SK-N-SH (cell line): ENCODE measurements around the gene FXR1. TPM values are rescaled to one million over a fixed set of nuclear protein-coding genes. Genes with fewer than 3 reads are reported as not detected.

ENCODE experiments used
- CTCF ChIA-PET: fragments of 300-600, 350-600 bp; formaldehyde crosslinking; extraction: SDS; loops from one replicate; lab custom pipeline; 2021; lab: Yijun Ruan, JAX
- POLR2A ChIA-PET: fragments of 350-600 bp; sonication (Branson Sonifier 250); formaldehyde crosslinking; extraction: SDS; loops from one replicate; lab custom pipeline; 2020; ENCODE audit warnings: antibody characterized with exemption, inconsistent platforms; lab: Yijun Ruan, JAX
- DNase-seq: peaks from one replicate; pipeline ENCODE4 v3.0.0; 2012
- H2AFZ ChIP-seq: fragments of 200-600 bp; sonication (generic); 2 replicates; pipeline ENCODE4 v1.8.1; 2016; ENCODE audit warnings: antibody characterized with exemption, mild to moderate bottlenecking, low read depth
- H3F3A ChIP-seq: fragments of 200-600 bp; sonication (generic); replicated peaks from 2 replicates; pipeline ENCODE3; 2016; ENCODE audit warnings: antibody characterized with exemption, mild to moderate bottlenecking; ENCODE audit not compliant: insufficient read depth
- H3K27ac ChIP-seq, 2 experiments: fragments of 200-500 bp in 1 of 2; fragments of 200-600 bp in 1 of 2; sonication (Bioruptor generic) in 1 of 2; sonication (generic), shearing (Covaris generic) in 1 of 2; 2 replicates each; pipeline versions ENCODE4 v1.5.1 to v1.6.1; 2014 to 2016; ENCODE audit warnings: low read depth in 2 of 2, inconsistent platforms in 1 of 2, low read length in 1 of 2, mild to moderate bottlenecking in 1 of 2, mixed read lengths in 1 of 2
- H3K27me3 ChIP-seq: fragments of 200-600 bp; sonication (generic), shearing (Covaris generic); 2 replicates; pipeline ENCODE4 v1.6.1; 2016; ENCODE audit warnings: mixed run types; ENCODE audit not compliant: insufficient read depth
- H3K36me3 ChIP-seq, 2 experiments: fragments of 200-500 bp in 1 of 2; fragments of 200-600 bp in 1 of 2; sonication (Bioruptor generic) in 1 of 2; sonication (generic) in 1 of 2; replicated peaks in 1 of 2; 2 replicates each; pipeline versions ENCODE3 to v1.5.1; 2014 to 2016; ENCODE audit warnings: low read length in 1 of 2, mild to moderate bottlenecking in 1 of 2; ENCODE audit not compliant: insufficient read depth in 2 of 2, control insufficient read depth in 1 of 2
- H3K4me1 ChIP-seq, 2 experiments: fragments of 200-500 bp in 1 of 2; fragments of 200-600 bp in 1 of 2; sonication (Bioruptor generic) in 1 of 2; sonication (generic), shearing (Covaris generic) in 1 of 2; 2 replicates each; pipeline versions ENCODE4 v1.5.1 to v1.6.1; 2014 to 2016; ENCODE audit warnings: low read depth in 1 of 2, low read length in 1 of 2, mixed run types in 1 of 2; ENCODE audit not compliant: insufficient read depth in 2 of 2, control insufficient read depth in 1 of 2
- H3K4me2 ChIP-seq: fragments of 200-600 bp; sonication (generic), shearing (Covaris generic); 2 replicates; pipeline ENCODE4 v1.6.1; 2017; ENCODE audit warnings: mixed run types
- H3K4me3 ChIP-seq, 2 experiments: fragments of 200-500 bp in 1 of 2; fragments of 200-600 bp in 1 of 2; sonication (Bioruptor generic) in 1 of 2; sonication (generic), shearing (Covaris generic) in 1 of 2; 2 replicates each; pipeline versions ENCODE4 v1.5.1 to v1.8.1; 2014 to 2016; ENCODE audit warnings: low read depth in 2 of 2, inconsistent platforms in 1 of 2, low read length in 1 of 2, mild to moderate bottlenecking in 1 of 2, mixed read lengths in 1 of 2, moderate library complexity in 1 of 2
- H3K79me2 ChIP-seq: fragments of 200-600 bp; sonication (generic); 2 replicates; pipeline ENCODE4 v1.8.1; 2017; ENCODE audit warnings: mild to moderate bottlenecking; ENCODE audit not compliant: insufficient read depth
- H3K9ac ChIP-seq: fragments of 200-600 bp; sonication (generic); 2 replicates; pipeline ENCODE4 v1.6.1; 2017; ENCODE audit warnings: mixed run types
- H3K9me2 ChIP-seq: fragments of 200-600 bp; sonication (generic); 2 replicates; pipeline ENCODE4 v1.6.1; 2017; ENCODE audit warnings: mixed run types
- H3K9me3 ChIP-seq: fragments of 200-600 bp; sonication (generic); 2 replicates; pipeline ENCODE4 v1.6.1; 2017; ENCODE audit warnings: mixed run types, mild to moderate bottlenecking, moderate library complexity
- H4K20me1 ChIP-seq: fragments of 200-600 bp; sonication (generic); 2 replicates; pipeline ENCODE4 v1.6.1; 2017; ENCODE audit warnings: mild to moderate bottlenecking, mixed run types; ENCODE audit not compliant: insufficient read depth
- EZH2phosphoT487 ChIP-seq: fragments of 200-600 bp; sonication (generic); IDR thresholded peaks from 2 replicates; pipeline ENCODE4 v1.6.1; 2017; ENCODE audit warnings: low read depth, mixed run types, mild to moderate bottlenecking, antibody characterized with exemption, moderate library complexity, borderline replicate concordance
- FOXJ3 ChIP-seq: sonication (generic); formaldehyde crosslinking; IDR thresholded peaks from 2 replicates; pipeline ENCODE4 v1.5.1; 2020; ENCODE audit warnings: mild to moderate bottlenecking, missing genetic modification reagents
- GABPA ChIP-seq: IDR thresholded peaks from 2 replicates; pipeline ENCODE4 v1.4.0; 2012; ENCODE audit warnings: low read depth, mild to moderate bottlenecking
- MEF2A ChIP-seq: IDR thresholded peaks from 2 replicates; pipeline ENCODE4 v1.4.0; 2012; ENCODE audit warnings: low read depth, borderline replicate concordance
- POLR2AphosphoS5 ChIP-seq: IDR thresholded peaks from 2 replicates; pipeline ENCODE4 v1.6.1; 2012; ENCODE audit warnings: low read depth, low read length
- SMC3 ChIP-seq: IDR thresholded peaks from 2 replicates; pipeline ENCODE4 v1.6.1; 2012; ENCODE audit warnings: low read depth, low read length, improper control_type of control experiment
- WGBS: methylation state at CpG from one replicate; pipeline ENCODE4 v1.1.6; 2017; ENCODE audit warnings: low lambda C conversion rate; 5-methylcytosine and 5-hydroxymethylcytosine counted together
- polyA plus RNA-seq, 3 experiments: library from polyadenylated mRNA; depleted of rRNA; stranded (reverse); fragments of >200 nt; gene quantifications; 2 replicates each; pipeline ENCODE4 v1.2.3, GENCODE V29; 2012
- TF ChIP-seq, protein P1 (sequence below): IDR thresholded peaks from 2 replicates; pipeline ENCODE4 v1.4.0; 2012; ENCODE audit warnings: low read depth
- TF ChIP-seq, protein P2 (sequence below): IDR thresholded peaks from 2 replicates; pipeline ENCODE4 v1.6.1; 2012; ENCODE audit warnings: mild to moderate bottlenecking, low read depth, low read length, moderate library complexity
- TF ChIP-seq, protein P3 (sequence below): fragments of 150-350 bp; IDR thresholded peaks from 2 replicates; pipeline ENCODE4 v1.6.1; 2017; ENCODE audit warnings: antibody characterized with exemption, low read length, low read depth, borderline replicate concordance
- TF ChIP-seq, protein P4 (sequence below): IDR thresholded peaks from 2 replicates; pipeline ENCODE4; 2012

The FXR1 gene
- polyA plus RNA-seq, 1 of the 3 experiments (the other 2 are of a cell fraction) = 114 TPM

DNA sequence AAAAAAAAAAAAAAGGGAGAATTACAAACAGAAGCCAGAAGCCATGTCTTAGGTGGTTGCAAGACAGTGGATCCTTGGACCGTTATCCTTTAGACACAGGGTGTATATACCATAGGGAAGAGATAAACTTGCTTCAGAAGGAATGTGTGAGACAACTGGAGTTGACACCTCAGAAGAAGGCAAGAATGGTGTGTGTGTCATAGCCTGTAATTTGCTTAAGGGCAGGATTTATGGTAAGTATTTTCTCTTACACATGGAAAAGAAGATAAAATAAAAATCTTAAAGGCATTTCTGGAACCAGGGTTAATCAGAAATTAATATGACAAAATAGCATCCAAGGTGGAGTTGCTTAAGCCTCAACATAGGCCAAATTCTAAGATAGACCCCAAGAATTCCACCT lies 96.3 kb downstream of the FXR1 start:
- H3K4me3 ChIP-seq = no peak overlapping the region
- no peak overlapping the region for H3K9ac ChIP-seq
- TF ChIP-seq EZH2phosphoT487 (no peak), MEF2A (no peak), POLR2AphosphoS5 (no peak), SMC3 (no peak), GABPA (no peak)
- TF ChIP-seq, protein P1, sequence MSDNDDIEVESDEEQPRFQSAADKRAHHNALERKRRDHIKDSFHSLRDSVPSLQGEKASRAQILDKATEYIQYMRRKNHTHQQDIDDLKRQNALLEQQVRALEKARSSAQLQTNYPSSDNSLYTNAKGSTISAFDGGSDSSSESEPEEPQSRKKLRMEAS = no peak
- TF ChIP-seq, protein P2, sequence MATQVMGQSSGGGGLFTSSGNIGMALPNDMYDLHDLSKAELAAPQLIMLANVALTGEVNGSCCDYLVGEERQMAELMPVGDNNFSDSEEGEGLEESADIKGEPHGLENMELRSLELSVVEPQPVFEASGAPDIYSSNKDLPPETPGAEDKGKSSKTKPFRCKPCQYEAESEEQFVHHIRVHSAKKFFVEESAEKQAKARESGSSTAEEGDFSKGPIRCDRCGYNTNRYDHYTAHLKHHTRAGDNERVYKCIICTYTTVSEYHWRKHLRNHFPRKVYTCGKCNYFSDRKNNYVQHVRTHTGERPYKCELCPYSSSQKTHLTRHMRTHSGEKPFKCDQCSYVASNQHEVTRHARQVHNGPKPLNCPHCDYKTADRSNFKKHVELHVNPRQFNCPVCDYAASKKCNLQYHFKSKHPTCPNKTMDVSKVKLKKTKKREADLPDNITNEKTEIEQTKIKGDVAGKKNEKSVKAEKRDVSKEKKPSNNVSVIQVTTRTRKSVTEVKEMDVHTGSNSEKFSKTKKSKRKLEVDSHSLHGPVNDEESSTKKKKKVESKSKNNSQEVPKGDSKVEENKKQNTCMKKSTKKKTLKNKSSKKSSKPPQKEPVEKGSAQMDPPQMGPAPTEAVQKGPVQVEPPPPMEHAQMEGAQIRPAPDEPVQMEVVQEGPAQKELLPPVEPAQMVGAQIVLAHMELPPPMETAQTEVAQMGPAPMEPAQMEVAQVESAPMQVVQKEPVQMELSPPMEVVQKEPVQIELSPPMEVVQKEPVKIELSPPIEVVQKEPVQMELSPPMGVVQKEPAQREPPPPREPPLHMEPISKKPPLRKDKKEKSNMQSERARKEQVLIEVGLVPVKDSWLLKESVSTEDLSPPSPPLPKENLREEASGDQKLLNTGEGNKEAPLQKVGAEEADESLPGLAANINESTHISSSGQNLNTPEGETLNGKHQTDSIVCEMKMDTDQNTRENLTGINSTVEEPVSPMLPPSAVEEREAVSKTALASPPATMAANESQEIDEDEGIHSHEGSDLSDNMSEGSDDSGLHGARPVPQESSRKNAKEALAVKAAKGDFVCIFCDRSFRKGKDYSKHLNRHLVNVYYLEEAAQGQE = no peak
- TF ChIP-seq, protein P3, sequence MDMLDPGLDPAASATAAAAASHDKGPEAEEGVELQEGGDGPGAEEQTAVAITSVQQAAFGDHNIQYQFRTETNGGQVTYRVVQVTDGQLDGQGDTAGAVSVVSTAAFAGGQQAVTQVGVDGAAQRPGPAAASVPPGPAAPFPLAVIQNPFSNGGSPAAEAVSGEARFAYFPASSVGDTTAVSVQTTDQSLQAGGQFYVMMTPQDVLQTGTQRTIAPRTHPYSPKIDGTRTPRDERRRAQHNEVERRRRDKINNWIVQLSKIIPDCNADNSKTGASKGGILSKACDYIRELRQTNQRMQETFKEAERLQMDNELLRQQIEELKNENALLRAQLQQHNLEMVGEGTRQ = no peak
- TF ChIP-seq, protein P4, sequence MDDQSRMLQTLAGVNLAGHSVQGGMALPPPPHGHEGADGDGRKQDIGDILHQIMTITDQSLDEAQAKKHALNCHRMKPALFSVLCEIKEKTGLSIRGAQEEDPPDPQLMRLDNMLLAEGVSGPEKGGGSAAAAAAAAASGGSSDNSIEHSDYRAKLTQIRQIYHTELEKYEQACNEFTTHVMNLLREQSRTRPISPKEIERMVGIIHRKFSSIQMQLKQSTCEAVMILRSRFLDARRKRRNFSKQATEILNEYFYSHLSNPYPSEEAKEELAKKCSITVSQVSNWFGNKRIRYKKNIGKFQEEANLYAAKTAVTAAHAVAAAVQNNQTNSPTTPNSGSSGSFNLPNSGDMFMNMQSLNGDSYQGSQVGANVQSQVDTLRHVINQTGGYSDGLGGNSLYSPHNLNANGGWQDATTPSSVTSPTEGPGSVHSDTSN = no peak
- 9% methylated on average over 1 of the region's 1 CpG for WGBS
- no peak for DNase-seq
- H3K4me1 ChIP-seq = no peaks in the 10 kb centered on the region
- H3K4me2 ChIP-seq = no peak overlapping the region
- H3K36me3 ChIP-seq = no peaks in the 10 kb centered on the region
- H3K79me2 ChIP-seq = no peaks in the 10 kb centered on the region
- no peaks in the 10 kb centered on the region for H3F3A ChIP-seq
- H2AFZ ChIP-seq = no peak overlapping the region
- no peaks in the 10 kb centered on the region for H3K9me2 ChIP-seq
- POLR2A ChIA-PET = no interaction called here
- CTCF ChIA-PET = interaction anchor here (0.6 kb wide), 1 partner anchor 44 kb away, joined by 3 read pairs; no protein-coding TSS in a partner anchor
- no peaks in the 10 kb centered on the region for H3K9me3 ChIP-seq
- H3K27ac ChIP-seq = no peak overlapping the region
- H4K20me1 ChIP-seq = no peaks in the 10 kb centered on the region
- no peaks in the 10 kb centered on the region for H3K27me3 ChIP-seq

DNA sequence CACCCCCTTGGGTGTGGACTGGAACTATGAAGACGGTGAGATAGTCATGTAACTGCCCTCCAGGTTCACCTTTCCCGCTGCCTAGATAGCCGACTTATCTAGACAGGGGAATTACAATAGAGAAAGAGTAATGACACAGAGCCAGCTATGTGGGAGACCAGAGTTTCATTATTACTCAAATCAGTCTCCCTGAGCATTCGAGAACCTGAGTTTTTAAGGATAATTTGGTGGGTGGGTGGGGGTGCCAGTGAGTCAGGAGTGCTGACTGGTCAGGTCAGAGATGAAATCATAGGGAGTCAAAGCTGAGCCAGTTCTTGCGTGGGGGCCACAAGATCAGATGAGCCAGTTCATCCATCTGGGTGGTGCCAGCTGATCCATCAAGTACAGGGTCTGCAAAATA lies 96.8 kb downstream of the FXR1 start:
- Histone ChIP-seq H3K9me2 (no peaks in the 10 kb centered on the region), H3K27me3 (no peaks in the 10 kb centered on the region), H3K36me3 (no peaks in the 10 kb centered on the region), H3K27ac (no peak overlapping the region), H3K79me2 (no peaks in the 10 kb centered on the region), H3F3A (no peaks in the 10 kb centered on the region), H4K20me1 (no peaks in the 10 kb centered on the region), H3K9ac (no peak overlapping the region), H3K4me3 (no peak overlapping the region), H3K4me1 (no peaks in the 10 kb centered on the region), H2AFZ (no peak overlapping the region), H3K9me3 (no peaks in the 10 kb centered on the region), H3K4me2 (no peak overlapping the region)
- no peak for DNase-seq
- WGBS = 27% methylated on average over 5 of the region's 5 CpGs
- ChIA-PET POLR2A (no interaction called here), CTCF (no interaction called here)
- TF ChIP-seq FOXJ3 (CRISPR knock-in tag) = no peak
